ENCODE data around the gene PDZK1IP1. TPM values are rescaled to one million over a fixed set of nuclear protein-coding genes. Genes with fewer than 3 reads are reported as not detected.

The PDZK1IP1 gene, protein sequence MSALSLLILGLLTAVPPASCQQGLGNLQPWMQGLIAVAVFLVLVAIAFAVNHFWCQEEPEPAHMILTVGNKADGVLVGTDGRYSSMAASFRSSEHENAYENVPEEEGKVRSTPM
- not detected in 2 replicates for total RNA-seq (2012; rRNA removed)

DNA sequence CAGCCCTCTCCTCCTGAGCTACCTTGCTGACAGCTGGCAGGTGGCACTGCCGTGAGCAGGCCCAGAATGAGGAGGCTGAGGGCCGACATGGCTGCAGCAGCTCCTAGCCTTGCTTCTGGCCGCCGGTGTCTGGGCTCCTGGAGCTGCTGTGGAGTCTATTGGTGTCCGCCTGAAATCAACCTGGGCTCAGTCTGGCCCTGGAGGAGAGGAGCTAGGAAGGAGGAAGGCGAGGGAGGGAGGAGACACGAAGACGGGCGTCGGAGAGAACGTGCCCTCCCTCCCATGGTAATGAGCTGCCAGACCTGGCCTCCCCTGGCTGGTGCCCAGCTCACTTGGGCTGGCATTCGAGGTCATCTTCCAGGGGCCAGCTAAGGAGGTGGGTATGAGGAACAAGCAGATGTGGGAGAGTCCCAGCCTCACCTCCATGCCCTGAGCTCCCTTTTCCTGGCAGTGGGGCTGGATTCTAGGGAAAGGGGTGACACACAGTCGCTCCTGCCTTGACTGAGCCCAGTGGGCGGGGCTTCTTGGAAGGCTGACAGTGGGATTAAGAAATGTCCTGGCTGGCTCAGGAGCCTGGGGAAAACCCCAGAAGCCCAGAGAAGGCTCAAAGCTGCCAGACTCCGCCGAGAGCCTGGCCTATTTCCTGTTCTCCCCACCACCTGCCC is at the start of gene PDZK1IP1:
Gene PDZK1IP1 (minus strand): TSS at position 193 of the 665 bp plus-strand sequence. CDS start 104 bp downstream, at position 89.
- no peak within 1 kb of the TSS for H3K4me2 ChIP-seq (ENCODE audit: low read length)
- no peaks in the 10 kb centered on the region for H3K36me3 ChIP-seq (ENCODE audit: insufficient read depth, low read length)
- peaks cover 14% of the 10 kb centered on the region for H3K27me3 ChIP-seq (ENCODE audit: control insufficient read depth, insufficient read depth, low read length)
- H3K9me3 ChIP-seq (replicated peaks; ENCODE audit: low read length) = no peaks in the 10 kb centered on the region
- no peak within 1 kb of the TSS for H3K4me3 ChIP-seq (ENCODE audit: low read length)
- H3K9ac ChIP-seq (ENCODE audit: low read depth, low read length) = no peak within 1 kb of the TSS
- H3K4me1 ChIP-seq (ENCODE audit: control insufficient read depth, insufficient read depth, low read length) = peaks cover 10% of the 10 kb centered on the region

DNA sequence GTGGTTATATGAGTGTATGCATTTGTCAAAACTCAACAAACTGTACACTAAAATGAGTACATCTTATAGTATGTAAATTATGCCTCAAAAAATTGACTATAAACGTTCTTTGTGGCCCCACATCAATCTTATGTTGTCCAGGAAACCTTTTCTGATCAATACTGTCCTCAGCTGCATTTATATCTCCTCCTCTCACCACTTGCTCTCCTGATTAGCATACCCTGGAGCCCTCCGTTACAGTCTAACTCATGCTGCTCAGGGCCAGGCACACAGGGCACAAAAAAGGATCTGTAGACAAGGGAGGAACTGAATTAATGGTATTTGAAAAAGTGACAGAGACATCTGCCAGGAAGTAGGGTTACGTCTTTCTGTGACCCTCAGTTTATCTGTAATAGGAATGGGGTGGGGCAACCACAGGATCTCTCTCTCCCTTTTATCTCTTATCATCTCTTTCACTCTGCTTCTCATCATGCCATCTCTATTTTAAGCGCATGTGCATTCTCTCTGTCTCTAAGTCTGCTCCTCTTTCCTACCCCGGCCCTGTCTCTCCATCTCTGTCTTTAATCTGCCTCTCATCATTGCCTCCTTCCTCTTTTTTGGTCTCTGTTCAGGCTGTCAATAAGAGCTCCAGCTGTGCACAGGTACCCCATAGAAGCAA is 49.2 kb upstream of the PDZK1IP1 start:
- Histone ChIP-seq H3K9me3 (replicated peaks; ENCODE audit: low read length) (no peaks in the 10 kb centered on the region), H3K9ac (ENCODE audit: low read depth, low read length) (no peak overlapping the region), H3K4me1 (ENCODE audit: control insufficient read depth, insufficient read depth, low read length) (no peaks in the 10 kb centered on the region), H3K4me2 (ENCODE audit: low read length) (no peak overlapping the region), H3K36me3 (ENCODE audit: insufficient read depth, low read length) (no peaks in the 10 kb centered on the region), H3K27me3 (ENCODE audit: control insufficient read depth, insufficient read depth, low read length) (peaks cover 54% of the 10 kb centered on the region), H3K4me3 (ENCODE audit: low read length) (no peak overlapping the region)

DNA sequence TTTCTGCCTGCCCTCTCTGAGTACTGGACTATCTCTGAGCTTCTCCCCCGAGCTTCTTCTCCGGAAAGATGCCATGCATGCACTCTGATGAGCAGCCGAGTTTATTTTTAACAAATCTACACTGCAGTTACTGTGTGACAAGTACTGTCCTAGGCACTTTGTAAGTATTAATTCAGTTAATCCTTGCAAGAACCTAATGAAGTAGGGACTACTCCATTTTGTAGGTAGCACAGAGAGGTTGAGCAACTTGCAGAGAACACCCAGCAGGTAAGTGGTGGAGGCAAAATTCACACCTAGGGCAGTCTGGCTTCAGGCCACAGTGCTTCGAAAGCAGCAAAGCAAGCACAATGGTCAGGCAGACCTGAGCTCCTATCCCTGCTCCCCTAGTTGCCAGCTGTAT is 46.0 kb upstream of the PDZK1IP1 start:
- H3K4me3 ChIP-seq (ENCODE audit: low read length) = no peak overlapping the region
- H3K4me1 ChIP-seq (ENCODE audit: control insufficient read depth, insufficient read depth, low read length) = peaks cover 6% of the 10 kb centered on the region
- H3K4me2 ChIP-seq (ENCODE audit: low read length) = no peak overlapping the region
- no peaks in the 10 kb centered on the region for H3K36me3 ChIP-seq (ENCODE audit: insufficient read depth, low read length)
- H3K27me3 ChIP-seq (ENCODE audit: control insufficient read depth, insufficient read depth, low read length) = peaks cover 56% of the 10 kb centered on the region
- H3K9ac ChIP-seq (ENCODE audit: low read depth, low read length) = no peak overlapping the region
- H3K9me3 ChIP-seq (replicated peaks; ENCODE audit: low read length) = no peaks in the 10 kb centered on the region

DNA sequence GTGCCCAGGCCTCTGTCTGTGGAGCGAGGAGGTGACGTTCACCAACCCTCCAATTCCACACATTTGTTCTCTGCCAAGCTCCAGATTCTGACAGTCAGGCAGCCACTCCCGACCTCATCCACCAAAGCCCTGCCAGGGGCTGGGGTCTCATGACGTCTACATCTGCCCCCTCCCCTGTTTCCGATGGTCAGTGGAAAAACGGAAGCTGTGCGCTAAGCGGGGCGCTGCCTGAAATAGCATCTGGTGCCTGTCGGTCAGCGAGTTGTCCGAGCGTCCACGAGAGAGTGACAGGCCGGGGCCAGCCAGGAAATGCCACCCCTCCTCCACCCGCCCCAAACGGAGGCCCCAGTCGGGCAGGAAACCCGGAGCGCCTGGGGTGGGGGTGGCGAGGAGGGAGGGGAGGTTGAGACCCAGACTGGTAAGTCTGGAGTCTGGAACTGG is 45.4 kb upstream of the PDZK1IP1 start:
- Histone ChIP-seq H3K9me3 (replicated peaks; ENCODE audit: low read length) (no peaks in the 10 kb centered on the region), H3K4me2 (ENCODE audit: low read length) (no peak overlapping the region), H3K27me3 (ENCODE audit: control insufficient read depth, insufficient read depth, low read length) (peaks cover 61% of the 10 kb centered on the region), H3K4me3 (ENCODE audit: low read length) (no peak overlapping the region), H3K9ac (ENCODE audit: low read depth, low read length) (no peak overlapping the region), H3K36me3 (ENCODE audit: insufficient read depth, low read length) (no peaks in the 10 kb centered on the region), H3K4me1 (ENCODE audit: control insufficient read depth, insufficient read depth, low read length) (peaks cover 6% of the 10 kb centered on the region)

DNA sequence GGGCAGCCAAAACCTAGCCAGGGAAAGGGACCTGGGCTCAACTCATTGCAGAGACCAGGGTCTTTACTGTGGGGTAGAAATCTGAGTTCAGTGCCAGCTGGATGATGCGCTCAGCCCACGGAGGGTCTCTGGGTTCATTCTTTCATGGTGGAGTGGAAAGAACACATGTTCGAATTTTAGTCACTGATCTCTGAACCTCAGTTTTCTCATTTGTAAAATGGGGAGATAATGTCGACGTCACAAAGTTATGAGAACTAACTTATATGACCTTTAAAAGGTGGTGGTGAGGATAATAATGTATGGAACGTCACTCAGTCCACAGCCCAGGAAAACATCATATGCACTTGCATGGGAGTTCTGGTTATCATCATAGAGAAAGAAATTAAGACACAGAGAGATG is 43.4 kb upstream of the PDZK1IP1 start:
- Histone ChIP-seq H3K4me2 (ENCODE audit: low read length) (no peak overlapping the region), H3K36me3 (ENCODE audit: insufficient read depth, low read length) (no peaks in the 10 kb centered on the region), H3K9ac (ENCODE audit: low read depth, low read length) (no peak overlapping the region), H3K4me3 (ENCODE audit: low read length) (no peak overlapping the region), H3K4me1 (ENCODE audit: control insufficient read depth, insufficient read depth, low read length) (peaks cover 6% of the 10 kb centered on the region), H3K27me3 (ENCODE audit: control insufficient read depth, insufficient read depth, low read length) (peaks cover 71% of the 10 kb centered on the region), H3K9me3 (replicated peaks; ENCODE audit: low read length) (no peaks in the 10 kb centered on the region)

DNA sequence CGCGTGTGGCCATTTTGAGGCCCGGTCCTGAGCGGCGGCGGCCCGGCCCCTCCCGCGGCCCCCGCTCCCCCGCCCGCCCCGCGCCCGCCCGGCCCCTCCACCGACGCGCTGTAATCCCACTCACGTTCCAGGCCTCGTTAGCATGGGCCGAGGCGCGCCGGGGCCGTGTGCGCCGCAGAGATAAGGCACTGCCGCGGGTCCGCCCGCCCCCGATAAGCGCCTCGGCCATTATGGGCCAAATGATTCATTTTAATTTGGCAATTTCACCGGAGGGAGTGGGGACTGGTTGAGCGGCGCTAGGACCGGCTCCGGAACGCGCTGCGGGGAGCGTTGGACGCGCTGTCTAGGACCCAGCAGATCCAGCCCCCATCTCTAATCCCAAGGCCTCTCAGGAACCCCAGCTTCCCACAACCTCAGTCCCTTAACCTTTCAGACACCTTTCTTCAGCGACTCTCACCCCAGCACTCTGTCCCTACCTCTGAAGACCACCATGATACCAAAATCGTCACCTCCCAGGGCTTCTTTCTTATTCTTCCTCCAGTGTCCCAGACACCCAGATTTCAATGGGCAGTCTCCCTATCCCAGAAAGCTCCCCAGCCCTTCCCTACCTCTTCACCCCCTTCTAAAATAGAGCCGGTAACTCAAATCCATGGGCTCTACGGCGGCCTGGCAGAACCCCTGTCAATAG is 42.5 kb upstream of the PDZK1IP1 start, which contains the start of gene TAL1:
Gene TAL1 (minus strand): TSS at position 39 of the 688 bp plus-strand sequence. CDS start 6,337 bp downstream, outside the sequence.
- H3K4me3 ChIP-seq (ENCODE audit: low read length) = peak within 1 kb of the TSS; percentile 14
- no peak within 1 kb of the TSS for H3K9ac ChIP-seq (ENCODE audit: low read depth, low read length)
- peaks cover 80% of the 10 kb centered on the region for H3K27me3 ChIP-seq (ENCODE audit: control insufficient read depth, insufficient read depth, low read length)
- H3K4me1 ChIP-seq (ENCODE audit: control insufficient read depth, insufficient read depth, low read length) = peaks cover 6% of the 10 kb centered on the region
- no peaks in the 10 kb centered on the region for H3K9me3 ChIP-seq (replicated peaks; ENCODE audit: low read length)
- no peaks in the 10 kb centered on the region for H3K36me3 ChIP-seq (ENCODE audit: insufficient read depth, low read length)
- peak within 1 kb of the TSS; percentile 60 for H3K4me2 ChIP-seq (ENCODE audit: low read length)

DNA sequence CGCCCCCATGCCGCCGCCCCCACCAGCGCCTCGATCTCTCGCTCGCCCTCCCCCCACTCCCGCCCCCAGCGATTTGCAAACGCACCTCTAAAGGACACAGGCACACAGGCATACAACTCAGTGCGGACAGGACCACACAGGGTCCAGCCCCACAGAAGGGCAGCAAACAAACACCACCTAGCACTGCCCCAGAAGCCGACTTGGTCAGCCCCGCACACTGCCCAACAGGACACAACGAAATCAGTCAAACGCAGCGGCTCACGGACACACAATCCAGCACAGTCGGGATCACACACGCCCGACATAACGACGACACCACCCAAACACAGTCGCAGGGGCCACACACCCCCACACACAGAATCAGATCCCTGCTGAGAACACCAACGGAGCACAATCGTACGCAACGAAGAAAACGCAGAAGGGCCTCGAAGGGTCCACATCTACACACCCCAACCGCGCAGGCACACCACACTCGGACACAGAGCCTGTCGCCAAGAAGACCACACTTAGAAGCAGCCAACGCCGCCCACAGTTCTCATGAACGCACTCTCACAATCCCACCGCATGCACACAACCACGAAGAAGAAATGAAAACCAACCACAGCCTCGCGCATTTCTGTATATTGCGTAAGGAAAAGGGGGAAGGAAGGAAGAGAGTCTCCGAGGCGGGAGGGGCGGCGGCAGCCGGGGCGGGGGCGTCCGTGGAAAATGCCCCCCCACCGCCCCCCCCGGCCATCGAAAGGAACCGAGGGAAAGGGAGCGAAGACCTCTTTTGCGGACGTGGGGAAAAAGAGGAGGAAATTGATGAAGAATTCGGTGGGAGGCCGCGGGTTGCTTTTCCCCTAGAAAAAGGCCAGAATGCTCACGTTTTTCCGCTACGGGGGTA is 41.7 kb upstream of the PDZK1IP1 start:
- H3K9ac ChIP-seq (ENCODE audit: low read depth, low read length) = no peak overlapping the region

DNA sequence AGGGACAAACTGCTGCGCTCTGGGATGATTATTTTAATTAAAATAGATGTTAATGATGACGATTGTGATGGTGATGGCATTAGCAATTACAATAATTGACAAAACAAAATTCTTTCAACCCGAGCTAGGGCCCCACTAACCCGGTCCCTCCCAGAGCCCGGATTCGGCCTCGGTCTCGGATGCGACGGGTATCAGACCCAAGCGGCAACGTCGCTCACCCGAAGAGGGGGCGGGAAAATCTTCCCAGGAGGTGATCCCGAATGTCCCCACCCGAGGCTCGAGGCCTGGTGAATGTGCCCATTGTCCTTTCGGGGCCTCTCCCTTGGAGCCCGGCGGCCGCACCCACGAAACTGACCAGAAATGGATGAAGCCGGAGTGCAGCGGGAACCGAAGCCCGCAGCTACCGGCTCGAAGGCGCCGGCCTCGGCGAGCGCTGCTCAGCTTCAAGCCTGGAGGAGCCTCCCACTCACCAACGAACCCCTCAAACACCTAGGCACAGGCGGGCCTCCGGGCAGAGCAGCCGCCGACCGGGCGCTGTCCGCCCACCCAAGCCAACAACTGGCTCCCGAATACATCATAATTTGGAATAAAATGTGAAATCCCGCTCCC is 41.0 kb upstream of the PDZK1IP1 start:
- Histone ChIP-seq H3K9ac (ENCODE audit: low read depth, low read length) (no peak overlapping the region), H3K36me3 (ENCODE audit: insufficient read depth, low read length) (no peaks in the 10 kb centered on the region), H3K27me3 (ENCODE audit: control insufficient read depth, insufficient read depth, low read length) (peaks cover 92% of the 10 kb centered on the region), H3K9me3 (replicated peaks; ENCODE audit: low read length) (no peaks in the 10 kb centered on the region), H3K4me1 (ENCODE audit: control insufficient read depth, insufficient read depth, low read length) (peaks cover 6% of the 10 kb centered on the region), H3K4me2 (ENCODE audit: low read length) (no peak overlapping the region), H3K4me3 (ENCODE audit: low read length) (no peak overlapping the region)

More for the DNA sequence above, 41.7 kb upstream of the PDZK1IP1 start:
- H3K9me3 ChIP-seq (replicated peaks; ENCODE audit: low read length) = no peaks in the 10 kb centered on the region
- peak overlapping the region; percentile 14 for H3K4me3 ChIP-seq (ENCODE audit: low read length)
- peak overlapping the region; percentile 60 for H3K4me2 ChIP-seq (ENCODE audit: low read length)
- H3K27me3 ChIP-seq (ENCODE audit: control insufficient read depth, insufficient read depth, low read length) = peaks cover 88% of the 10 kb centered on the region
- H3K4me1 ChIP-seq (ENCODE audit: control insufficient read depth, insufficient read depth, low read length) = peaks cover 6% of the 10 kb centered on the region
- no peaks in the 10 kb centered on the region for H3K36me3 ChIP-seq (ENCODE audit: insufficient read depth, low read length)

DNA sequence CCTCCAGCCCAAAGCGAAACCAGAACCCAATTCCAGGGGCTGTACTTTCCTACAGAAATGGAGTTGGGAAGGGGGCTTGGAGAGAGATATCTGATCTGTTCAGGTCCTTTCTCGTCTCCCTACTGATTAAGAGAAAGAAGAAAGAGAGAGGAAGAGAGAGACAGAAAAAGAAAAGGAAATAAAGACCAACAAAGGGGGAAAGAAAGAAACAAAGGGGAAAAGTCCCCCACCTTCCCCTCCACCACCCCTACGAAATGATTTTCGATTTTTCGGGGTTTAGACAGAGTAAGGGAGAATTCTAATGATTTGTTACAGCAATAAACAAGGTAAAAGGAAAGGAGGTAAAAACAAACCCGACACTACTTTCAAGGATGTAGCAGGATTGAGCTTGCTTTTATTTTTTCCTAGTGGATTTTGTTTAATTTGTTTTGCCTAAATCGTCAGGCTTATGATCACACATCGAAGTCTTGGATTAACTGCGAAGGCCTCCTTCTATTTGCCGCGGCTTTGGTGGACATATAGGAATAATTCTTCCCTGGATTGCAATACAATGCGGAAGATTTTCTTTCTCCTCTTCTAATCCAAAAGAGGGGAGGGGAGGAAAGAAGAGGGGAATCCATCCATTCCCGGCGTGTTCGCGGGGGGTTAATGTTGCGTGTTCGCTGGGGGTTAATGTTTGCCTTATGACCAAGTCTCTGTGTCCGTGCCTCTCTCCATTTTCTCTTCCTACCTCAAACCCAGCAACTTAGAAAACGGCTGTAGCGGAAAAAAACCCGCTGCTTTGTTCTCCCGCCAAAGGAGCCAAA is 40.3 kb upstream of the PDZK1IP1 start:
- H3K9me3 ChIP-seq (replicated peaks; ENCODE audit: low read length) = no peaks in the 10 kb centered on the region
- H3K4me3 ChIP-seq (ENCODE audit: low read length) = no peak overlapping the region
- no peak overlapping the region for H3K4me2 ChIP-seq (ENCODE audit: low read length)
- H3K9ac ChIP-seq (ENCODE audit: low read depth, low read length) = no peak overlapping the region
- peaks cover 92% of the 10 kb centered on the region for H3K27me3 ChIP-seq (ENCODE audit: control insufficient read depth, insufficient read depth, low read length)
- no peaks in the 10 kb centered on the region for H3K36me3 ChIP-seq (ENCODE audit: insufficient read depth, low read length)
- H3K4me1 ChIP-seq (ENCODE audit: control insufficient read depth, insufficient read depth, low read length) = peaks cover 6% of the 10 kb centered on the region
